MV-4-11 (cell line): ENCODE measurements around the gene TPM4.
"Not testable (repeated sequence)": the region's sequence is repeated elsewhere in the genome, so short reads cannot be mapped to it uniquely, and the experiment has no call there.

Experiments used
- DNase-seq: peaks from one replicate; lab custom pipeline; 2025; lab: John Stamatoyannopoulos, UW

The TPM4 gene

GRCh38 chr19:16073988-16074387 lies 2.3 kb upstream of the TPM4 start:
- no peak for DNase-seq

DNA sequence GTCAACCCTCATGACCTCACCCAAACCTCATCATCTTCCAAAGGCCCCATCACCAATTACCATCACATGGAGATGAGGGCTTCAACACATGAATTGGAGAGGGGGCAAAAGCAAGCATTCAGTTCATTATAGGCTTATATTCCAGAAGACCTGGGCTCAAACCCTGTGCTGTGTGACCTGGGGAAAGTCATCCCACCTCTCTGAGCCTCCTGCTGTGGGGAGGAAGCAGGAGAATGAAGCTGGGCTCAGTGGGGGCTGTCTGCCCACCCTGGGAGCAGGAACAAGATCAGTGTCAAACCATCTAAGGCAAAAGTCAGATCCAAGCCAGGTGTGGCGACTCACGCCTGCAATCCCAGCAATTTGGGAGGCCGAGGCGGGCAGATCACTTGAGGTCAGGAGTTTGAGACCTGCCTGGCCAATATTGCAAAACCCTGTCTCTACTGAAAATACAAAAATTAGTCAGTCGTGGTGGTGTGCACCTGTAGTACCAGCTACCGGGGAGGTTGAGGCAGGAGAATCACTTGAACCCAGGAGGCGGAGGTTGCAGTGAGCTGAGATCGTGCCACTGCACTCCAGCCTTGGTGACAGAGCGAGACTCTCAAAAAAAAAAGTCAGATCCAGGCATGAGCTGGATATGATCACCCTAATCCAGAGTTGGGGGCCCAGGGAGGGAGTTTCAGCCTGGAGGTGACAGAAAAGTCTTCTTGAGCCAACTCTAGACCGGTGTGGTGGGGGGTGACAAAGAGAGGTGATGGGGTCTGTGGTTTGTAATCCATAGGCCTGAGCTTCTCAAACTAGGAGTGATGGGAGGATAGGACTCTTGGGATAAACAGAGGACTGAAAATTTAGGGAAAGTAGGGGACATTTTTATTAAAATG lies 1.6 kb upstream of the TPM4 start:
- no peak for DNase-seq

DNA sequence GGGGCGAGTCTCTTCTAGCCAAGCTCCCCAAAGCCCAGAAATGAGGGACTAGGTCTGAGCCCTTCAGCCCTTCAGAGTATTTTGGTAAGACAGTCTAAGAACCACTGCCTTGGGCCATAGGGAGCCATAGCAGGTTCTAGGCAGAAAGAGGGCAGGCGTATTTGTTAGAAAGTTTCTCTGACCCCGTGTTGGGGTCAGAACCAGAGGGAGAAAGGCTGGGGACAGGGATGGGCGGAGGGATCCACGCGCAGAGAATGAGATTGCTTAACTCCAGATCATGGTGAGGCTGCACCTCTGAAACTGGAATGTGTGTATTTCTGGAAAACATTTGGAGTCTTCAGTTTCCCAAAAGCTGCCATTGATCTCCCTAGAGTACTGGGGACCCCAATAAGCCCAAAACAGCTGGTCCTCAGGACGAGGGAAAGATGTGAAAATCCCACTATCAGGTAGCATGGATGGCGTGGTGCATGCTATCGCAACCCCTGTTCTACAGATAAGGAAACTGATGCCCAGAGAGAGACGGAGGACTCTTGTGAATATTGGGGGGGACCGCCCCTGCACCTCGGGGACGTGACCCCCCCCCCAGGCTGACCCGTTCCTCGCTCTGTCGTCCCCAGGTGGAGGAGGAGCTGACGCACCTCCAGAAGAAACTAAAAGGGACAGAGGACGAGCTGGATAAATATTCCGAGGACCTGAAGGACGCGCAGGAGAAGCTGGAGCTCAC lies 703 bp upstream of the TPM4 start:
- no peak for DNase-seq

DNA sequence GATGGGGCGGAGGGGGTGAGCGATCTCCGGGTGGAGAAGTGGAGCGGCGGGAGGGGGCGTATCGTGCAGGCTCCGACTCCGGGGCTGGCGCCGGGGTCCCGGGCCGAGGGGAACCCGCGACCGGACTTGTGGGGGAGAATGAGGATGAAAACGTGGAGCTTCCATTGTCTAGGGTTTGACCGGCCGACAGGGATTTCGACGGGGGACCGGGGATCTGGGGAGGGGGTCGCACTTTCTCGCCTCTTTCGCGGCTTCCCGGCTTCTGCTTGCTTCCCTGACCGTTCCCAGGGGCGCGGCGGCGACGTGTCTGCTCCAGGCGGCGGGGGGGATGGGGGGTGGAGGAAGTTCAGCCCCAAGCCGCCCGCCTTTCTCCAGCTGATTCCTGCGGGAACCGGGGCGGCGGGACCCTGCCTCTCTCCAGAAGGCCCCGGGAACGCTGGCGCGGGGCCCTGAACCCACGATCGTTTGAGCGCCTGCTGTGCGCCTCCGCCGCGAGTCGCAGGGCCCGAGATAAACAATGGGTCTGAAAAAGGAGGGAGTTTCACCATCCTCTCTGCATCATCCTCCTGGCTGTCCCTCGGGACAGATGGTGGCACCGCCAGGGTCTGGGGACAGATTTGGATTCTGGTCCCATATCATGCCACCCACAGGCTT lies 790 bp downstream of the TPM4 start:
- DNase-seq: no peak

DNA sequence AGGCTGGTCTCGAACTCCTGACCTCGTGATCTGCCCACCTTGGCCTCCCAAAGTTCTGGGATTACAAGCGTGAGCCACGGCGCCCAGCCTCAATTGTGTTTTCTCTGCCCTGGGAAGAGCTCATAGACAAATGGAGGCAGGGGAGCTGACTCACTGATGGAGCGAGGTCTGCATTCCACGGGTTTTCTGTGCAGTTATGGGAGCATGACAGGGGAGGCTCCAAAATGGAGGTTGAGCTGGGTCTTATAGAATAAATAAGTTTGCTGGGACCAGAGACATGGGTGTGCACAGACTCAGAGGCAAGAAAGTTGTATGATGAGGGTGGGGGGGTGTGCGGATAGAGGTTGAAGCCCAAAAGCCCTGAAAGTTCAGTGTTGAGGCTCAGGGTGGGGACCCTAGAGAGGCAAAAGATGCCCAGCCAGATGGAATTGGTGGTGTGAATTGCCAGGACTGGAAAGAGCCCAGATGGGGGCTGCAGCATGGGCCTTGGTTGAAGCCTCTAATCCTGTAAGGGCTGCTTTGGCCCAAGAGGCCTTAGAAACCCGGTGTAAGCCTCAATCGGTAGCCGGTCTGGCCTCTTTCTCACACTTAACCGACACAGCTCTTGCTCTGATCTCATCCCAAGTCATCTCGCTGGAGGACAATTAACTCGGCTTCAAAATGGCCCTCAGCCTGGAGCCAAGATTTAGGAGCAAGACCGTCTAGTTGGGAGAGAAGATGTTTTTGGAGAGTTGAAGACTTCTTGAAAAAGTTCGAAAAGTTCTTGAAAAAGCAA lies 1.9 kb downstream of the TPM4 start:
- DNase-seq: peak; percentile 53

DNA sequence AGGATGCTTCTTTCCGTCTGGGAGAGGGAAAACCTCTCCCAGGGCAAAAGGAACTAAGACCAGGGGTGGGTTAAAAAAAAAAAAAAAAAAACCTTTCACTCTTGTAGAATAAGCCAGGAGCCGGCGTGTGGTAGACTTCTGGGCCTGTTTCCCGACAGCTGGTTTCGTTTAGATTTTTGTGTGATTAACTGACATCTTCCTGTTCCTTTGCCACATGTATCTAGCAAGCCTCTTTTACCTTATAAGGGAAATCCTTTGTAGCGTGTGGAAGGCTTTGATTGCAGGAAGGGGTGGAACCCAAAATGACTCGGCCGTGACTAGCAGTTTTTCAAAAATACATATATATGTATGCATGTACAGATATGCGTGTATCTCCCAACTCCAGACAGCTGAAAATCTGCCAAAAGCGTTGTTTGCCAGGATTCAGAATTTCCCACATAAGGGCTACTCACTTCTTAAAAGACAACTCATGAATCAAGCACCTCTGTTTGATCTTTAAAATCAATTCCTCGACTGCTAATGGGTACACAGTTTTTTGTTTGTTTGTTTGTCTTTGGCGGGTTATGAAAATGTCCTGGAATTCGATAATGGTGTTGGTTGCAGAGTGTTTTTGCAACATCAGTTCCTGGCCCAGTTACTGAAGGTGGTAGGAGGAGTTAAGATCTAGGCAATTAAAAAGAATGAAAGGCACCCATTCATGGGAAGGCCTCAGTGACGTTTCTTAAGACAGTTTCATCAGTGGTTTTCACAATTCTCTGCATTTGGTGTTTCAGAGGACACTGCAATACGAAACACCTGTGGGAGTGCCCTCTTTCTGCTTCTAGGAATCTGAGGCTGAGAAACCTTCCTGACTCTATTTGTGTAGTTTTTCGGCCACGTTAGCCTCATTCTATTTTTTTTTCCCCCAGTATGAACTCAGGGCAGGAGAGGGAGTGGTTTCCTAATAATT lies 2.7 kb downstream of the TPM4 start:
- peak; percentile 98 for DNase-seq

DNA sequence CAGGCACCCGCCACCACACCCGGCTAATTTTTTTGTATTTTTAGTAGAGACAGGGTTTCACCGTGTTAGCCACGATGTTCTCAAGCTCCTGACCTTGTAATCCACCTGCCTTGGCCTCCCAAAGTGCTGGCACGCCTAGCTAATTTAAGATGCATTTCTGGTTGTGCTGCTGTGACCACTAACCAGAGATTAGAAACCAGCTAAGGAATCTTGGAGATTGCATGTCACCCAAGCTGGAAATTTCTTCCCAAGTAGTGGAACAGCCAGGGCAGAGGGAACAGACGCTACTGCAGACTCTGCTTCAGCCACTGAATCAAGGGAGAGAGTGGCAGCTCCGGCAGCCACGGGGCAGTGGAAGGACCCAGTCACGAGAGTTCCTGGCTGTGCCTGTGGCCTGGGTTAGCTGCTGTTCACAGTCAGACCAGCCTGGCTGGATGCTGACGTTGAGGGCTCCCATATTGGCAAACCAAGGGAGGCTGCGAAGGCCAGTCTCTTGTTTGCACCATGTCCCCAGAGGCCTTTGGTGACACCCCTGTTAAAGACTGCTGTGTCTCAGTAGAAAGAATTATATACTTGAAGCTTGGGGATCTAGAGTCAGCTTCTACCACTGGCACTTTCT lies 7.9 kb downstream of the TPM4 start:
- no peak for DNase-seq

DNA sequence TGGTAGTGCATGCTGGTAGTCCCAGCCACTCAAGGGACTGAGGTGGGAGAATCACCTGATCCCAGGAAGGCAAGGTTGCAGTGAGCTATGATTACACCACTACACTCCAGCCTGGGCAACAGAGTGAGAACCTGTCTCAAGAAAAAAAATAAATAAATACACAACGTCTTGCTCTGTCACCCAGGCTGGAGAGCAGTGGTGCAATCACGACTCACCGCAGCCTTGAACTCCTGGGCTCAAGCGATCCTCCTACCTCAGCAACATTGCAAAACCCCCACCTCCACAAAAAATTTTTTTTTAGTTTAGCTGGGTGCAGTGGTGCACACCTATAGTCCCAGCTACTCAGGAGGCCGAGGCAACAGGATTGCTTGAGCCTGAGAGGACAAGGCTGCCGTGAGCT lies 8.8 kb downstream of the TPM4 start:
- peak; percentile 57 for DNase-seq

GRCh38 chr19:16087404-16087803 lies 11.1 kb downstream of the TPM4 start:
- DNase-seq: not testable (repeated sequence)

DNA sequence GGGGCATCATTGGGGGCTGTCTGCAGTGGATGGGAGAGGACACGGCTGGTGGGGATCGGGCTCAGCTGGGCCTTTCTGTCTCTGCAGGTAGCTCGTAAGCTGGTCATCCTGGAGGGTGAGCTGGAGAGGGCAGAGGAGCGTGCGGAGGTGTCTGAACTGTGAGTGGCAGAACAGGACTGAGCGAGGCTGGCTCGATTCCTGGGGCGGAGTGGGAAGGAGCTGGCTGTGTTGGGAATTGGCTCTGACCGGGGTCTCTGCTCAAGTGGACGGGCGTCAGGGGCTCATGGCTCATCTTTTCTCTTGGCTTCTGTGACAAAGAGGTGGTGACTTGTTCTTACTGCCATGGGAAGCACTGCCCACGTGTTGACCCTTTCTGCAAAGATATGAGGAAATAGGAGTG lies 11.6 kb downstream of the TPM4 start:
- DNase-seq: no peak

- DNase-seq: no peak
Observed at GRCh38 chr19:16088351-16089009, 12.2 kb downstream of the TPM4 start.

GRCh38 chr19:16089010-16089846 lies 12.9 kb downstream of the TPM4 start:
- DNase-seq: no peak

- no peak for DNase-seq
Observed at GRCh38 chr19:16091546-16092475, 15.5 kb downstream of the TPM4 start.

DNA sequence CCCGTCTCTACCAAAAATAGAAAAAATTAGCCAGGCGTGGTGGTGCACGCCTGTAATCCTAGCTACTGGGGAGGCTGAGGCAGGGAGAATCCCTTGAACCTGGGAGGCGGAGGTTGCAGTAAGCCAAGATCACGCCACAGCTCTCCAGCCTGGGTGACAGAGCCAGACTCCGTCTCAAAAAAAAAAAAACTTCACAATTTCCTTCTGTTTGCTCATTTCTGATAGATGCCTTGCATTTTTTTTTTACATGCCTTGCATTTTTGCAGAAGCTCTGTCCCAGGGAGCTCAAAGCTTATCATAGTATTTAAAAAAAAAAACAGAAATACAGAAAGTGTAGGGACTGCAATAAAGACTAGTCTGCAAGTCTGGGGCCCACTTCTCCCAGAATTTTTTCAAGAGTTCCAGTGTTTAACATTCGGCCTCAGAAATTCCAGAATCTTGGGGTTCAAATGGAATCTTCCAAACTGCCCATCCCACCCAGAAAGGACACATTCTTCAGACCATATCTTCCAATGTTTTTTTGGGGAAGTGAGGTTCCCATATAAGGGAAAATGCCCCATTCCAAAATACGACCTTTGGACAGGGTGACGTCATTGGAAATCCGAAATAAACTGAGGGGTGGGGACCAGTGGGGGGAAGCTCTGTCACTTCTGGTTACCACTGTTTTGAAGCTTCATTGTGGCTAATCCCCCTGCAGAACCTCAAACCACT lies 18.2 kb downstream of the TPM4 start:
- DNase-seq: no peak

DNA sequence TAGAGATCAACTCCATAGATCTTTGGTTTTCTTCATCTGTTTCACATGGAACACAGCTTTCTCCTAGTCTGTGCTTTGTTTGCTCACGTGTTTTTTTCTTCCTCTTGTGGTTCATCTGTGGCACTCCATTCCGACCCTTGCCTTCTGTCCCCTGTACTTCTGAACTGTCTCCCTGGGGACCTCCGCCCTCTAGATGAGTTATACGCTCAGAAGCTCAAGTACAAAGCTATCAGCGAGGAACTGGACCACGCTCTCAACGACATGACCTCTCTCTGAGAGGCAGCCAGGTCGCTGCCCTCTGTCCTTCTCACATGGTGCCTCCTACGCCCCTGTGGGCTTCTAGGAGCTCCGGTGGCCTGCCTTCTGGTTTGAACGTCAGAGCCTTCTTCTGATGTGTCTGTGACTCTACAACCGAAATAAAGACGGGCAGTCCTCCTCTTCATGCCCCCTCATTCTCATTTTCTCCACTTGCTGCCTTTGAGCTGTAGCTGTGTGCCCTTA lies 18.8 kb downstream of the TPM4 start:
- DNase-seq: peak; percentile 97

- DNase-seq: peak; percentile 74
Observed at GRCh38 chr19:16096280-16096855, 20.1 kb downstream of the TPM4 start.

GRCh38 chr19:16098416-16098768 lies 22.1 kb downstream of the TPM4 start:
- DNase-seq: no peak
